H9 (cell line): ENCODE results near the gene STH. TPM values are rescaled to one million over a fixed set of nuclear protein-coding genes. Genes with fewer than 3 reads are reported as not detected.

Source experiments
- DNase-seq: peaks from one replicate; pipeline ENCODE4 v3.0.0-alpha.2; 2017
- H2AFZ ChIP-seq: one replicate; pipeline ENCODE4 v1.6.1; 2013; ENCODE audit warnings: mild to moderate bottlenecking, low read length, control low read depth, moderate library complexity
- H2AK5ac ChIP-seq: 2 replicates; pipeline ENCODE4 v1.6.1; 2013; ENCODE audit warnings: low read length, control low read depth, mixed read lengths; ENCODE audit not compliant: insufficient read length
- H2BK120ac ChIP-seq: one replicate; pipeline ENCODE4 v1.6.1; 2013; ENCODE audit warnings: low read depth, mild to moderate bottlenecking, low read length, control low read depth, inconsistent platforms; ENCODE audit not compliant: poor library complexity, severe bottlenecking
- H2BK12ac ChIP-seq: 2 replicates; pipeline ENCODE4 v1.6.1; 2013; ENCODE audit warnings: low read length, control low read depth, mixed read lengths, low read depth; ENCODE audit not compliant: insufficient read length
- H2BK15ac ChIP-seq: 2 replicates; pipeline ENCODE4 v1.6.1; 2013; ENCODE audit warnings: low read depth, low read length, control low read depth
- H2BK20ac ChIP-seq: one replicate; pipeline ENCODE4 v1.6.1; 2013; ENCODE audit warnings: low read depth, mild to moderate bottlenecking, low read length, control low read depth, inconsistent platforms; ENCODE audit not compliant: poor library complexity, severe bottlenecking
- H2BK5ac ChIP-seq: 2 replicates; pipeline ENCODE4 v1.6.1; 2013; ENCODE audit warnings: low read length, control low read depth, mixed read lengths; ENCODE audit not compliant: insufficient read length
- H3K14ac ChIP-seq: 2 replicates; pipeline ENCODE4 v1.6.1; 2013; ENCODE audit warnings: low read length, control low read depth; ENCODE audit not compliant: insufficient read depth
- H3K18ac ChIP-seq: 2 replicates; pipeline ENCODE4 v1.6.1; 2013; ENCODE audit warnings: low read depth, mild to moderate bottlenecking, mixed read lengths, low read length, control low read depth; ENCODE audit not compliant: insufficient read length
- H3K23ac ChIP-seq: 2 replicates; pipeline ENCODE4 v1.6.1; 2013; ENCODE audit warnings: low read length, control low read depth, mixed read lengths, low read depth; ENCODE audit not compliant: insufficient read length
- H3K23me2 ChIP-seq: 2 replicates; pipeline ENCODE4 v1.6.1; 2013; ENCODE audit warnings: low read depth, mild to moderate bottlenecking, mixed read lengths, low read length, control low read depth; ENCODE audit not compliant: insufficient read length, poor library complexity, severe bottlenecking
- H3K27ac ChIP-seq: 2 replicates; pipeline ENCODE4 v1.5.1; 2013; ENCODE audit warnings: low read length, control low read depth, mixed read lengths, low read depth; ENCODE audit not compliant: insufficient read length
- H3K27me3 ChIP-seq: 2 replicates; pipeline ENCODE4 v1.6.1; 2013; ENCODE audit warnings: low read length, control low read depth, inconsistent platforms; ENCODE audit not compliant: insufficient read depth
- H3K4ac ChIP-seq: 2 replicates; pipeline ENCODE4 v1.6.1; 2013; ENCODE audit warnings: low read depth, mild to moderate bottlenecking, control low read depth, inconsistent platforms, low read length, moderate library complexity
- H3K4me1 ChIP-seq: 2 replicates; pipeline ENCODE4 v1.6.1; 2013; ENCODE audit warnings: low read length, control low read depth, inconsistent platforms; ENCODE audit not compliant: insufficient read depth
- H3K4me2 ChIP-seq: 2 replicates; pipeline ENCODE4 v1.6.1; 2013; ENCODE audit warnings: low read length, control low read depth, mixed read lengths; ENCODE audit not compliant: insufficient read length, insufficient read depth
- H3K56ac ChIP-seq: 2 replicates; pipeline ENCODE4 v1.6.1; 2013; ENCODE audit warnings: low read depth, mild to moderate bottlenecking, mixed read lengths, low read length, control low read depth; ENCODE audit not compliant: insufficient read length
- H3K79me1 ChIP-seq: 2 replicates; pipeline ENCODE4 v1.6.1; 2013; ENCODE audit warnings: low read depth, mild to moderate bottlenecking, moderate library complexity, low read length, control low read depth, inconsistent platforms; ENCODE audit not compliant: insufficient read depth, poor library complexity, severe bottlenecking
- H3K79me2 ChIP-seq: 2 replicates; pipeline ENCODE4 v1.6.1; 2013; ENCODE audit warnings: low read length, control low read depth, inconsistent platforms; ENCODE audit not compliant: insufficient read depth
- H3K9ac ChIP-seq: 2 replicates; pipeline ENCODE4 v1.6.1; 2013; ENCODE audit warnings: low read length, control low read depth, mixed read lengths; ENCODE audit not compliant: insufficient read length; ENCODE audit errors: extremely low read depth
- H3K9me3 ChIP-seq: one replicate; pipeline ENCODE4 v1.6.1; 2013; ENCODE audit warnings: low read depth, low read length, inconsistent platforms; ENCODE audit not compliant: control insufficient read depth
- H3T11ph ChIP-seq: one replicate; pipeline ENCODE4 v1.6.1; 2013; ENCODE audit warnings: mild to moderate bottlenecking, low read length, control low read depth, inconsistent platforms
- H4K20me1 ChIP-seq: one replicate; pipeline ENCODE4 v1.6.1; 2013; ENCODE audit not compliant: control insufficient read depth, insufficient read length, insufficient read depth
- H4K5ac ChIP-seq: 2 replicates; pipeline ENCODE4 v1.6.1; 2013; ENCODE audit warnings: low read depth, mild to moderate bottlenecking, mixed read lengths, low read length, control low read depth; ENCODE audit not compliant: insufficient read length
- H4K8ac ChIP-seq: replicated peaks from 2 replicates; pipeline ENCODE4 v1.6.1; 2013; ENCODE audit warnings: low read length, control low read depth, mixed read lengths, low read depth; ENCODE audit not compliant: insufficient read length
- H4K91ac ChIP-seq: 2 replicates; pipeline ENCODE4 v1.6.1; 2013; ENCODE audit warnings: low read depth, mild to moderate bottlenecking, moderate library complexity, mixed read lengths, low read length, control low read depth; ENCODE audit not compliant: insufficient read length
- H3K27ac Mint-ChIP-seq, 3 experiments: 2 replicates in 2 of 3; 3 replicates in 1 of 3; pipeline ENCODE4 v1.8.0; 2020 to 2021; ENCODE audit warnings: mixed read lengths in 3 of 3, mild to moderate bottlenecking in 1 of 3, moderate library complexity in 1 of 3
- H3K27me3 Mint-ChIP-seq: 2 replicates; pipeline ENCODE4 v1.8.0; 2021; ENCODE audit warnings: low read depth, mild to moderate bottlenecking, moderate library complexity, mixed read lengths
- H3K36me3 Mint-ChIP-seq, 3 experiments: 2 replicates in 2 of 3; 3 replicates in 1 of 3; pipeline ENCODE4 v1.8.0; 2020 to 2021; ENCODE audit warnings: low read depth in 3 of 3, mixed read lengths in 3 of 3; ENCODE audit not compliant: insufficient read depth in 1 of 3
- H3K4me1 Mint-ChIP-seq, 2 experiments: 2 replicates each; pipeline ENCODE4 v1.8.0; 2020; ENCODE audit warnings: mixed read lengths in 2 of 2
- H3K4me3 Mint-ChIP-seq, 2 experiments: 2 replicates in 1 of 2; 3 replicates in 1 of 2; pipeline ENCODE4 v1.8.0; 2020 to 2021; ENCODE audit warnings: mild to moderate bottlenecking in 2 of 2, mixed read lengths in 2 of 2, moderate library complexity in 1 of 2
- H3K9me3 Mint-ChIP-seq, 2 experiments: 2 replicates in 1 of 2; 3 replicates in 1 of 2; pipeline ENCODE4 v1.8.0; 2020; ENCODE audit warnings: mild to moderate bottlenecking in 2 of 2, mixed read lengths in 2 of 2, moderate library complexity in 1 of 2
- WGBS: extraction: QIAGEN DNeasy Blood & Tissue Kit; methylation state at CpG from one replicate; pipeline ENCODE4 v1.1.7; 2013; ENCODE audit warnings: missing lambda C conversion rate, low lambda C conversion rate, mixed read lengths; ENCODE audit not compliant: insufficient read length; ENCODE audit errors: extremely low coverage; 5-methylcytosine and 5-hydroxymethylcytosine counted together
- total RNA-seq: library from RNA; stranded (reverse); gene quantifications from 2 replicates; pipeline ENCODE4 v1.2.1, GENCODE V29; 2021
- TF ChIP-seq, protein P1 (sequence below): fragments of 200-600 bp; sonication (generic); conservative IDR thresholded peaks from 3 replicates; pipeline ENCODE4 v1.8.0; 2021; ENCODE audit warnings: antibody characterized with exemption, mild to moderate bottlenecking

The STH gene
- total RNA-seq, 1 experiment from 2014 or later: not detected

GRCh38 chr17:46043606-46044005, 44.6 kb downstream of the STH start:
- H3K9me3 Mint-ChIP-seq: no peaks in the 10 kb centered on the region
- no peak overlapping the region for H3K4me3 Mint-ChIP-seq
- no peak for DNase-seq
- no peaks in the 10 kb centered on the region for H3K27me3 ChIP-seq
- H4K91ac ChIP-seq: no peak overlapping the region
- H3K36me3 Mint-ChIP-seq: peaks cover 28 to 81% (median 80%) of the 10 kb centered on the region in 3 experiments; a peak in 6 of 7 replicates
- no peak overlapping the region for H3K27ac ChIP-seq
- no peak overlapping the region for H2BK12ac ChIP-seq
- H2BK20ac ChIP-seq: no peak overlapping the region
- H3K14ac ChIP-seq: no peak overlapping the region
- H3K56ac ChIP-seq: no peak overlapping the region
- no peak overlapping the region for H2AFZ ChIP-seq
- H3K27me3 Mint-ChIP-seq: no peaks in the 10 kb centered on the region
- H3K4me1 ChIP-seq: no peaks in the 10 kb centered on the region
- H3K23ac ChIP-seq: no peak overlapping the region
- no peak overlapping the region for H2BK5ac ChIP-seq
- no peak overlapping the region for H4K5ac ChIP-seq
- H3K79me2 ChIP-seq: no peaks in the 10 kb centered on the region
- no peak overlapping the region for H3T11ph ChIP-seq
- H2BK15ac ChIP-seq: no peak overlapping the region
- no peaks in the 10 kb centered on the region for H4K20me1 ChIP-seq
- no peaks in the 10 kb centered on the region for H3K9me3 ChIP-seq
- no peak overlapping the region for H3K18ac ChIP-seq
- H2BK120ac ChIP-seq: no peak overlapping the region
- no CpG with 5 or more reads among the region's 3 CpGs for WGBS
- peak overlapping the region; percentile 40 to 89 (median 84); a peak in 4 of 7 replicates for H3K27ac Mint-ChIP-seq
- no peak overlapping the region for H3K4me2 ChIP-seq
- no peaks in the 10 kb centered on the region for H3K79me1 ChIP-seq
- H3K4me1 Mint-ChIP-seq: peaks cover 13 to 18% of the 10 kb centered on the region in 2 experiments
- no peaks in the 10 kb centered on the region for H3K23me2 ChIP-seq
- no peak overlapping the region for H4K8ac ChIP-seq
- no peak overlapping the region for H3K9ac ChIP-seq
- no peak overlapping the region for H2AK5ac ChIP-seq
- H3K4ac ChIP-seq: no peak overlapping the region
- TF ChIP-seq, protein P1, sequence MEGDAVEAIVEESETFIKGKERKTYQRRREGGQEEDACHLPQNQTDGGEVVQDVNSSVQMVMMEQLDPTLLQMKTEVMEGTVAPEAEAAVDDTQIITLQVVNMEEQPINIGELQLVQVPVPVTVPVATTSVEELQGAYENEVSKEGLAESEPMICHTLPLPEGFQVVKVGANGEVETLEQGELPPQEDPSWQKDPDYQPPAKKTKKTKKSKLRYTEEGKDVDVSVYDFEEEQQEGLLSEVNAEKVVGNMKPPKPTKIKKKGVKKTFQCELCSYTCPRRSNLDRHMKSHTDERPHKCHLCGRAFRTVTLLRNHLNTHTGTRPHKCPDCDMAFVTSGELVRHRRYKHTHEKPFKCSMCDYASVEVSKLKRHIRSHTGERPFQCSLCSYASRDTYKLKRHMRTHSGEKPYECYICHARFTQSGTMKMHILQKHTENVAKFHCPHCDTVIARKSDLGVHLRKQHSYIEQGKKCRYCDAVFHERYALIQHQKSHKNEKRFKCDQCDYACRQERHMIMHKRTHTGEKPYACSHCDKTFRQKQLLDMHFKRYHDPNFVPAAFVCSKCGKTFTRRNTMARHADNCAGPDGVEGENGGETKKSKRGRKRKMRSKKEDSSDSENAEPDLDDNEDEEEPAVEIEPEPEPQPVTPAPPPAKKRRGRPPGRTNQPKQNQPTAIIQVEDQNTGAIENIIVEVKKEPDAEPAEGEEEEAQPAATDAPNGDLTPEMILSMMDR: no peak
